GM23248 (cell line): ENCODE results near the gene APBA2. TPM values are rescaled to one million over a fixed set of nuclear protein-coding genes. Genes with fewer than 3 reads are reported as not detected.

Experiments
- DNase-seq: peaks from one replicate; pipeline ENCODE4 v3.0.0-alpha.2; 2015
- H2AFZ ChIP-seq: fragments of 200-600 bp; sonication (generic); 2 replicates; pipeline ENCODE4 v1.6.1; 2016; ENCODE audit warnings: antibody characterized with exemption
- H3F3A ChIP-seq: fragments of 200-600 bp; sonication (generic); 2 replicates; pipeline ENCODE4 v1.6.1; 2016; ENCODE audit warnings: mild to moderate bottlenecking, antibody characterized with exemption, mixed run types; ENCODE audit not compliant: insufficient read depth
- H3K27ac ChIP-seq: fragments of 200-600 bp; sonication (generic); 2 replicates; pipeline ENCODE4 v1.5.1; 2016; ENCODE audit warnings: mild to moderate bottlenecking
- H3K27me3 ChIP-seq: fragments of 200-600 bp; sonication (generic); replicated peaks from 2 replicates; pipeline ENCODE4 v1.6.1; 2016; ENCODE audit warnings: mild to moderate bottlenecking; ENCODE audit not compliant: insufficient read depth
- H3K36me3 ChIP-seq: fragments of 200-600 bp; sonication (generic); 2 replicates; pipeline ENCODE4 v1.6.1; 2016; ENCODE audit warnings: low read depth, mild to moderate bottlenecking
- H3K4me1 ChIP-seq: fragments of 200-600 bp; sonication (generic); 2 replicates; pipeline ENCODE4 v1.6.1; 2016; ENCODE audit warnings: mild to moderate bottlenecking; ENCODE audit not compliant: insufficient read depth
- H3K4me2 ChIP-seq: fragments of 200-600 bp; sonication (generic); one replicate; pipeline ENCODE4 v1.6.1; 2016; ENCODE audit warnings: mild to moderate bottlenecking; ENCODE audit not compliant: unreplicated experiment
- H3K4me3 ChIP-seq: fragments of 200-600 bp; sonication (generic); 2 replicates; pipeline ENCODE4 v1.5.1; 2016; ENCODE audit warnings: mild to moderate bottlenecking
- H3K79me2 ChIP-seq: fragments of 200-600 bp; sonication (generic); 2 replicates; pipeline ENCODE4 v1.6.1; 2016; ENCODE audit warnings: mild to moderate bottlenecking; ENCODE audit not compliant: insufficient read depth
- H3K9ac ChIP-seq: fragments of 200-600 bp; sonication (generic); 2 replicates; pipeline ENCODE4 v1.6.1; 2016; ENCODE audit warnings: mild to moderate bottlenecking
- H3K9me2 ChIP-seq: fragments of 200-600 bp; sonication (generic); 2 replicates; pipeline ENCODE4 v1.6.1; 2016; ENCODE audit warnings: mixed run types, mild to moderate bottlenecking, moderate library complexity; ENCODE audit not compliant: insufficient read depth
- H3K9me3 ChIP-seq: fragments of 200-600 bp; sonication (generic); one replicate; pipeline ENCODE4 v1.6.1; 2017; ENCODE audit warnings: low read depth
- H4K20me1 ChIP-seq: fragments of 200-600 bp; sonication (generic); 2 replicates; pipeline ENCODE4 v1.6.0; 2016; ENCODE audit not compliant: insufficient read depth
- EZH2 ChIP-seq: fragments of 200-600 bp; sonication (generic); IDR thresholded peaks from 2 replicates; pipeline ENCODE4 v1.6.1; 2018; ENCODE audit warnings: antibody characterized with exemption, mild to moderate bottlenecking; ENCODE audit not compliant: insufficient read depth, poor library complexity, severe bottlenecking
- EZH2phosphoT487 ChIP-seq: fragments of 200-600 bp; sonication (generic); IDR thresholded peaks from 2 replicates; pipeline ENCODE4 v1.6.1; 2018; ENCODE audit warnings: antibody characterized with exemption, moderate library complexity, mild to moderate bottlenecking, low read depth; ENCODE audit not compliant: insufficient read depth
- WGBS, 2 experiments: methylation state at CpG; one replicate each; pipeline ENCODE4 v1.1.6; 2015 to 2017; ENCODE audit warnings: low lambda C conversion rate in 2 of 2, low coverage in 1 of 2; ENCODE audit errors: missing lambda C conversion rate in 2 of 2; 5-methylcytosine and 5-hydroxymethylcytosine counted together
- in situ Hi-C: fragments of 300-500 bp; cut with MboI; formaldehyde crosslinking; loops from 2 replicates; pipeline ENCODE4 v1.15.0; 2020
- polyA plus RNA-seq: library from polyadenylated mRNA; unstranded; fragments of >200 nt; fragmentation: Nextera tagmentation; extraction: Ambion mirVana; gene quantifications from 2 replicates; pipeline ENCODE4 v1.2.1, GENCODE V29; 2016
- total RNA-seq: library from RNA; depleted of rRNA; stranded (reverse); fragments of >200 nt; shearing (Covaris generic); gene quantifications from 2 replicates; pipeline ENCODE4 v1.2.3, GENCODE V29; 2014

APBA2 gene
- total and polyA plus RNA-seq, 2 experiments from 2014 or later = 0.23 to 0.65 TPM

DNA sequence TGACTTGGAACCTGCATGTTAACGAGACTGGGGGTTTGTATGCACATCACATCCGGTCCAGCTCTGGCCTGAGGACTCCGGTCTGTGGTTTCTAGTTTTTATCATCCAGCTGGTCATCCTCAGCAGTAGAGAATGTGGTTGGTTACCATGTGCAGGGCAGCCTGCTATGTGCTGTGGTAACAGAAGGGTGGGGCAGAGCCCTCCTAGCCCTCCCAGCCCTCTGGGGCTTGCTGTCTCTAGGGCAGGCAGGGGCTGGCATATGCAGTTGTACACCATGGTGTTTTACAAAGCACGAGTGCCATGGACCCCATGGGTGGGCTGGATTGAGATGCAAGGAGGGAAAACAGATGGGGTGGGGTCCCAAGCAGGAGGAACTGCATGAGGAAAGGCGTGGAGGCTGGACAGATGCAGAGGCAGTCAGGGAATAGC is 70.2 kb downstream of the APBA2 start:
- H3K9ac ChIP-seq = no peak overlapping the region
- H3K27me3 ChIP-seq = no peaks in the 10 kb centered on the region
- no peak overlapping the region for H3K4me2 ChIP-seq
- no peaks in the 10 kb centered on the region for H3K36me3 ChIP-seq
- H3K9me2 ChIP-seq = no peaks in the 10 kb centered on the region
- H3K27ac ChIP-seq = no peak overlapping the region
- 26% methylated on average over 5 of the region's 5 CpGs for WGBS, 2 experiments
- no peaks in the 10 kb centered on the region for H3F3A ChIP-seq
- no peaks in the 10 kb centered on the region for H3K79me2 ChIP-seq
- in situ Hi-C loops = loop anchor here (10.0 kb wide), 1 partner anchor 61 kb away; no protein-coding TSS in a partner anchor
- H3K4me3 ChIP-seq = no peak overlapping the region
- H4K20me1 ChIP-seq = no peaks in the 10 kb centered on the region
- DNase-seq = no peak
- no peaks in the 10 kb centered on the region for H3K4me1 ChIP-seq
- H3K9me3 ChIP-seq = no peaks in the 10 kb centered on the region
- H2AFZ ChIP-seq = no peak overlapping the region
- TF ChIP-seq EZH2 (no peak), EZH2phosphoT487 (no peak)

- no peak for DNase-seq
- Histone ChIP-seq H3K27ac (no peak overlapping the region), H3K4me1 (no peaks in the 10 kb centered on the region), H3K9me2 (no peaks in the 10 kb centered on the region), H3K4me3 (no peak overlapping the region), H3K27me3 (no peaks in the 10 kb centered on the region), H3F3A (no peaks in the 10 kb centered on the region), H3K36me3 (no peaks in the 10 kb centered on the region), H3K79me2 (no peaks in the 10 kb centered on the region), H3K9ac (no peak overlapping the region), H4K20me1 (no peaks in the 10 kb centered on the region), H3K9me3 (no peaks in the 10 kb centered on the region), H3K4me2 (no peak overlapping the region), H2AFZ (no peak overlapping the region)
- TF ChIP-seq EZH2 (no peak), EZH2phosphoT487 (no peak)
- 61 to 64% methylated on average over 8 of the region's 8 CpGs for WGBS, 2 experiments
- in situ Hi-C loops = loop anchor here (10.0 kb wide), 1 partner anchor 62 kb away; no protein-coding TSS in a partner anchor
Observed at GRCh38 chr15:28956491-28956890, 70.7 kb downstream of the APBA2 start.

DNA sequence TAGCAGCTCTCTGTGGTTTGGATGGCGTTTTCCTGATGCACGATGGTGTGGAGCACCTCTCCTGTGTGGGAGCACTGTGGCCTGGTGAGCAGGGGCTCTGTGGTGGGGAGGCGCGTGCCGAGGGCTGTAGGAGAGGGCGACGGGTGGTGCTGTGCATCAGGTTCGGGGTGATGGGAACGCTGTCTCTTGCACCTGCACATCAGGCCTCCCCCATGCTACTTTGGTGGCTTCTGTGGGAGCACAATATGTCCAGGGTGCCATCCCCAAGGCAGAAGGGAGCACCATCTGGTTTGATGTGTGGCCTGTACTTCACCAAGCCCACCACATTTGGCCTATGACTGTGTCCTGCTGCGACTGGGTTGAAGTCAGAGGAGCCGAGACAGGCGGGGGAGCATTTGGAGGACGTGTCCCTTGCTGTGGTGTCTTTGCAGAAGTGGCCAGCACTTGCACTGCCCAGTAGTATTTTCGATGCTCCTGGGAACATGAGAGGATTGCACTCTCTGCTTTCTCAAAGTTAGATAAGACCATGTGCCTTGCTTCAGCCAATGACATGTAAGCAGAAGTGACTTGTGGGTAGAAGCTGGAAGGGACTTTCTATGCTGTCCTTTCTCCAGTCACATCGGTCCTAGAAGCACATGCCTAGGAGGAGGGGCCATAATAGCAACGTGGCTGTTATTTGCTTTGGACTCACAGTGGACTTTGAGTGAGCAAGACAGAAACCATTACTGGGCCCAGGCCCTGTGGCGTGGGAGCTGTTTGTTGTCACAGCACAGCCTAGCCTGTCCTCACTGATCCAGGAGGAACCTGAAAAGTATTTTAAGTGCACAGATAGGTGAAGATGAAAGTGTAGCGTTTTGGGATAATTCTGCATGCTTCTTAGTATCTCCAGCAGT is 72.1 kb downstream of the APBA2 start:
- Histone ChIP-seq H2AFZ (no peak overlapping the region), H3K36me3 (no peaks in the 10 kb centered on the region), H3K4me1 (no peaks in the 10 kb centered on the region), H3K9ac (no peak overlapping the region), H3K9me2 (no peaks in the 10 kb centered on the region), H3K9me3 (no peaks in the 10 kb centered on the region), H3K79me2 (no peaks in the 10 kb centered on the region), H3K27me3 (no peaks in the 10 kb centered on the region), H3K4me2 (no peak overlapping the region), H4K20me1 (no peaks in the 10 kb centered on the region), H3F3A (no peaks in the 10 kb centered on the region), H3K4me3 (no peak overlapping the region), H3K27ac (no peak overlapping the region)
- no peak for DNase-seq
- 48 to 56% methylated on average over 18 of the region's 18 CpGs for WGBS, 2 experiments
- in situ Hi-C loops = loop anchor here (10.0 kb wide), 1 partner anchor 63 kb away; no protein-coding TSS in a partner anchor
- TF ChIP-seq EZH2 (no peak), EZH2phosphoT487 (no peak)

GRCh38 chr15:28959326-28959725 is 73.6 kb downstream of the APBA2 start:
- in situ Hi-C loops = loop anchor here (10.0 kb wide), 1 partner anchor 65 kb away; no protein-coding TSS in a partner anchor
- Histone ChIP-seq H3K4me2 (no peak overlapping the region), H3K79me2 (no peaks in the 10 kb centered on the region), H3K9me3 (no peaks in the 10 kb centered on the region), H3F3A (no peaks in the 10 kb centered on the region), H3K36me3 (no peaks in the 10 kb centered on the region), H3K9me2 (no peaks in the 10 kb centered on the region), H2AFZ (no peak overlapping the region), H3K4me3 (no peak overlapping the region), H3K27ac (no peak overlapping the region), H3K9ac (no peak overlapping the region), H3K27me3 (no peaks in the 10 kb centered on the region), H3K4me1 (no peaks in the 10 kb centered on the region), H4K20me1 (no peaks in the 10 kb centered on the region)
- DNase-seq = no peak
- WGBS, 2 experiments = 42 to 45% methylated on average over 7 of the region's 7 CpGs
- TF ChIP-seq EZH2phosphoT487 (no peak), EZH2 (no peak)
